Stimulated activated CD4-positive, alpha-beta T cell treated with anti-CD3 and anti-CD28 coated beads, TNF-alpha, amount 100 ng/mL, for 48 hours (primary cell): ENCODE results near the gene CBFA2T2.
A peak's percentile ranks its signal among the peaks of the same experiment; 100 is the strongest.
"Not testable (repeated sequence)": the region's sequence is repeated elsewhere in the genome, so short reads cannot be mapped to it uniquely, and the experiment has no call there.

ENCODE experiments used
- DNase-seq, 3 donors: peaks; one replicate each; pipeline ENCODE4 v3.0.0-alpha.2; 2020; ENCODE audit warnings: low read depth in 3 of 3

Gene CBFA2T2

GRCh38 chr20:33470866-33471265 is 19.0 kb upstream of the CBFA2T2 start:
- no peak for DNase-seq

GRCh38 chr20:33472868-33473435 is 16.9 kb upstream of the CBFA2T2 start:
- DNase-seq = no peak

- DNase-seq = no peak
These were observed 15.6 kb upstream of the CBFA2T2 start for GRCh38 chr20:33474097-33474873.

GRCh38 chr20:33474963-33475362 is 14.9 kb upstream of the CBFA2T2 start:
- DNase-seq = no peak

- no peak for DNase-seq
These were observed 14.3 kb upstream of the CBFA2T2 start for GRCh38 chr20:33475381-33476152.

GRCh38 chr20:33477386-33478234 is 12.3 kb upstream of the CBFA2T2 start:
- DNase-seq = no peak

GRCh38 chr20:33480048-33480447 is 9.8 kb upstream of the CBFA2T2 start:
- DNase-seq = no peak

- DNase-seq = no peak
These were observed 8.4 kb upstream of the CBFA2T2 start for GRCh38 chr20:33481431-33481941.

- no peak for DNase-seq
These were observed 7.3 kb upstream of the CBFA2T2 start for GRCh38 chr20:33482581-33482980.

GRCh38 chr20:33483186-33483585 is 6.7 kb upstream of the CBFA2T2 start:
- DNase-seq = not testable (repeated sequence)

GRCh38 chr20:33488201-33488600 is 1.7 kb upstream of the CBFA2T2 start:
- no peak for DNase-seq

GRCh38 chr20:33488661-33489494 is 1.0 kb upstream of the CBFA2T2 start:
- DNase-seq = not testable (repeated sequence)

- peak; percentile 98 to 99 (median 98) for DNase-seq
These were observed 337 bp upstream of the CBFA2T2 start for GRCh38 chr20:33489495-33490022.

- DNase-seq = no peak
These were observed 1.2 kb downstream of the CBFA2T2 start for GRCh38 chr20:33490934-33491656.

- no peak for DNase-seq
These were observed 3.3 kb downstream of the CBFA2T2 start for GRCh38 chr20:33493076-33493766.

- DNase-seq = not testable (repeated sequence)
These were observed 6.9 kb downstream of the CBFA2T2 start for GRCh38 chr20:33496776-33497175.

- no peak for DNase-seq
These were observed 9.5 kb downstream of the CBFA2T2 start for GRCh38 chr20:33499355-33499754.

GRCh38 chr20:33501000-33501399 is 11.1 kb downstream of the CBFA2T2 start:
- DNase-seq = no peak

GRCh38 chr20:33503564-33503963 is 13.7 kb downstream of the CBFA2T2 start:
- no peak for DNase-seq
